Activated CD8-positive, alpha-beta memory T cell treated with anti-CD3 and anti-CD28 coated beads for 48 hours (primary cell): ENCODE results near the gene CLCA4.
"Not testable (repeated sequence)": the region's sequence is repeated elsewhere in the genome, so short reads cannot be mapped to it uniquely, and the experiment has no call there.

Experiments
- DNase-seq, 3 experiments: peaks; one replicate each; pipeline ENCODE4 v3.0.0-alpha.2; 2020; ENCODE audit warnings: low read depth in 2 of 3, low spot score in 2 of 3

CLCA4 gene

DNA sequence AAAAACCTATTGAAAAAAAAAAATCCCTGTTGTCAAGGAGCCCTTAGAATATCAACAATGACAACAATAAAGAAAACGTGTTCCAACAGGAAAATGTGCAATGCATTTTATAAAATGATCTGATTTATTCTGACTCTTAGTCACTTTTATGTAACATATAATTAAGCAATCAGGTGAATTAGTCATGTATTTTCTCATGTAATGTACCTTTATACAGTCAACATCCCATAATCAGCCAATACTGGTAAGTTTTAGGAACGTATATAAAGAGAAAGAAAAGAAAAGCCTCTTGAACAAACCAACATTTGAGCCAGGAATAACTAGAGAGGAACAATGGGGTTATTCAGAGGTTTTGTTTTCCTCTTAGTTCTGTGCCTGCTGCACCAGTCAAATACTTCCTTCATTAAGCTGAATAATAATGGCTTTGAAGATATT is at the start of gene CLCA4:
CLCA4 (plus strand) TSS at position 292 of the 435 bp plus-strand sequence; CDS start at position 334, 42 bp downstream.
- DNase-seq, result no peak

GRCh38 chr1:86498281-86498680 is 48.6 kb upstream of the CLCA4 start:
- no peak for DNase-seq

DNA sequence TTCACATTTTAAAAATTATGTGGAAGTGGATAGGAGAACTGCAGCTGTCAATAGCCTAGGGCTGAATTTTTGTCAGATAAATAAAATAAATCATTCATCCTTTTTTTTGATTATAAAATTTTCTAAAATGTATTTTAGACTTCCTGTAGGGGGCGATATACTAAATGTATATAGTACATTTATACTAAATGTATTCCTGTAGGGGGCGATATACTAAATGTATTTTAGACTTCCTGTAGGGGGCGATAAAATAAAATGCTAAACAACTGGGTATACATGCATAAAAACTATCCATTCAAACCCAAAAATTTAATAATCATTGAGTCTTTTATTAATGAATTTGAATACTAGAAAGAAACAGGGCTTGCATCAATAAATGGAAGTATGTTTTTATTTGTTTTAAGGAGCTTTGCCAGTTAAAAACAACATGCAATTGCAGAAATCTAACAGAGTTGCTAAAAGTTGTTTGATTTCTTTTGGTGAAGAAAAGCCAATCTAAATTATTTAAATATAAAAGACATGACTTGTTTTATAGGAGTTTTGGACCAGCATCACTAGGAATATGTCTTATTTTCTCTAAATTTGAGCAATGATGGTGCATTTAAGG is 46.8 kb upstream of the CLCA4 start:
- DNase-seq, result no peak

- no peak for DNase-seq
Observed at GRCh38 chr1:86500714-86501113, 46.2 kb upstream of the CLCA4 start.

- DNase-seq, result not testable (repeated sequence)
Observed at GRCh38 chr1:86502125-86502646, 44.7 kb upstream of the CLCA4 start.

DNA sequence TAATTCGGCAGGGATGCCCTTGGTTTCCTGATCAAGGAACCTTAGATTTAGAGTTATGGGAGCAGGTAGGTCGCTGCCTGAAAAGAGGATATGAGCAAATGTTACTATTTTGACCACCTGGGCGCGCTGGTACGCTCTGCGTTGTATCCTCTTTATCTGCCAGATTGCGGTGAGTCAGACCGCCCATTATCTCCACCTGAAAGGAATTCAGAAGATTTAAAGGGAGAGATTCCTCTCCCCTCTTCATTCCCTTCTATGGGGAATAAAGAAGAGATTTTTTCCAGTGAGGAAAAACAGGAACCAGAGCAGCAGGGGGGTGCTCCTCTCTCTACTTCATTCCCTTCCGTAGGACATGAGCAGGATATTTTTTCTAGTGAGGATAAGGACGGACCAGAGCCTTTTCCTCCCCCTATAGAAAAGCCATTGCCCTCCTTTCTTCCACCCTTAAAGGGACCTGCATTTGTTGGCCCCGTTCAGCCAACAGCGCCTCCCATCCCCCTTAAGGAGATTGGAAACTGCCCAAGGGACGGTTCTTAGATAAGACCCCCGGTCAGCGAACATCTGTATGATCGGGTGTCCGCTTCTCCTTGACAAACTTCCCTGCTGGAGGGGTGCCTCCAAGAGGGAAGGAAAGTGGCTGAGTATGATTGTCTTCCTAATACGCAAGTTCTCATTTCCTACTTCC is 44.0 kb upstream of the CLCA4 start:
- DNase-seq, result no peak

DNA sequence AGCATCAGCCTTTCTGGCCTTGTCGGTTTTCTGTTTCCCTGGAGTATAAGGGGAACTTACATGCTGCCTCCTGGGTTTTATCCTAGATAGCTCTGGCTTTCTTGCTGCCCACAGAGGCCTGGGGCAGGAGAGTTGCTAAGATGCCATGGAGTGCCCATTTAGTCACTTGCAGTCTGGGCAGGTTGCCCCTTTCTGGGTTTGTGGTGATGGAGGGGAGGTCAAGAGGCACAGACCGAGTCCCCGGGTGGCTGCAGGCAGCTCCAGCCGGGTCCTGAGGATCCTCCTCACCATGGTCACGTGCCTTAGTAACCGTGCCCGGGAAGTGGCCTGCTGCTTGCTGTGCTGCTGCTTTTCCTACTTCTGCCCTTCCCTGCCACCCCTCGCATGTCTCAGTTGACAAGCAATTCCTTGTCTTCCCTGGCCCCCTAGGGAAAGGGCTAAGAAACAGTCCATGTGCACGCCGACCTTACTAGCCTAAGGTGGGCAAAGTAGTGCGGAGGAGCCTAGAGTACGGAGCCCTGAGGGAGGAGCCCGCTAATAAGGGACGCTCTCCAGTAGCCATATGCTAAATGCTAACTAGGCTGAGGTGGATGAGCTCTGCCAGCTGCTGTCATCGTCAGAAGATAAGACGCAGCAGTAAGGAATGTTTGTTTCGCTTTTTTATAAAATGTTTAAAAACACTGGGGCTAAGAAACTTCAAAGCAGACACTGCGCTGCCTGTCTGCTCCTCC is 43.3 kb upstream of the CLCA4 start:
- no peak for DNase-seq

- DNase-seq, result no peak
Observed at GRCh38 chr1:86504137-86504479, 42.8 kb upstream of the CLCA4 start.

DNA sequence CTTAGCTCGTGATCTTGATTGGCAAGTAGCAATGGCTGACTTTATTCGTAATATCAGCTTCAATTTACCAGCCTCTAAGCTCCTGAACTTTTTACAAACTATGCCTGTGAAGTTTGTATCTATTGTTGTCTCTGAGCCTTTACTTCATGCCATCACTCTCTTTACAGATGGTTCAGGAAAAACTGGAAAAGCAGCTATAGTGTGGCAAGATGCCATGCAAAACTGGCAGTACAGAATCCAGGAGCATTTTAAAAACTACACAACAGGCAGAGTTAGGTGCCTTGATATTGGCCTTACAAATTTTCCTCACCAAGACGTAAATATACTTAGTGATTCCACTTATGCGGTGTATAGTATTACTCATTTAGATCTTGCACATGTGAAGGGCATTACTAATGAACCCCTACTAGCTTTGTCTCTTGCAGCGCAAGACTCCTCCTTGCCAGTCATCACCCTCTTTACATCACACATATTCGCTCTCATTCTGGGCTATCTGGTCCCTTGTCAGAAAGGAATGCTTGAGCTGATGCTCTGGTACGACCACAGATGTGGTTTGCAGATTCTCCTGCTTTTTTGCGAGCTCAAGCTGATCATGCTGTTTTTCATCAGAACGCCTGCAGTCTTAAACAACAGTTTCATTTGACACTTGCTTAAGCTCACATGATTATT is 41.8 kb upstream of the CLCA4 start:
- DNase-seq, result no peak

DNA sequence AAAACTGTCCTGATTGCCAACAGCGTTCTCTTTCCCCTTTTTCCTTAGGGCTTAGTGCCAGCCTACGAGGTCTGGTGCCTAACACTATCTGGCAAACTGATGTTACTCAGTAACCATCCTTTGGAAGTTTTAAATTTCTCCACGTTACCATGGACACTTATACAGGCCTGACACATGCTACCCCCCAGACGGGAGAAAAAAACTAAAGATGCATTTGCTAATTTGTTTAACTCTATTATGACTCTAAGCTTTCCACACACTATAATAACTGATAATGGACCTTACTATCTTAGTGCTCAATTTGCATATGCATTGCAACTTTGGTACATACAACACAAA is 41.3 kb upstream of the CLCA4 start:
- DNase-seq, result no peak

DNA sequence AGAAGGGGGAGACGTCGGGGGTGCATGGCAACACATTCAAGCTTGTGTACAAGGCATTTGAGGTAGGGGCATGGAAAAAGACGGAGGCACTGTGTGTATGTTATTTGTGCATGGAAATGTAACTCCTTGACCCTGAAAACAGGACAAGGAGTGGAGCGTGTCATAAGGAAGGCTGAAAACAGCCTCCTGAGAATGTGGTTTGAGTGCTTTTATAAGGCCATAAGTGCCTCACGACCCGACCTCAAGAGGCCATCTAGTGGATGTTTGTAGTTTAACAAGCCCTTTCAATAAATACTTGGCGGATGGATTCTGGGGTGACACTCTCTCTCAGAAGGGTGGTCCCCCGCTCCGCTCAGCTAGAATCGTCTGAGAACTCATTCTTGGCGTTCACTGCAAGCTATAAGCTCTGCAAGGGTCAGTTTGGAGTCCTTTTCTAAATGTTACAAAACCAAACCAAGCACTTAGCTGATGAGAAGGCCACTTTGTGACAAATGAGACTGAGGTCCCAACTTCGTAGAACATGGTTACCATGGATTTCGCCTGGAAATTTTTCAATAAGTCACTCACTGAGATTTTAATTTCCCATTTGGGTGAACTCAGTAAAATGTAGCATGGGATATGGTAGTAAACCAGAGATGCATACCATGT is 38.8 kb upstream of the CLCA4 start:
- no peak for DNase-seq

DNA sequence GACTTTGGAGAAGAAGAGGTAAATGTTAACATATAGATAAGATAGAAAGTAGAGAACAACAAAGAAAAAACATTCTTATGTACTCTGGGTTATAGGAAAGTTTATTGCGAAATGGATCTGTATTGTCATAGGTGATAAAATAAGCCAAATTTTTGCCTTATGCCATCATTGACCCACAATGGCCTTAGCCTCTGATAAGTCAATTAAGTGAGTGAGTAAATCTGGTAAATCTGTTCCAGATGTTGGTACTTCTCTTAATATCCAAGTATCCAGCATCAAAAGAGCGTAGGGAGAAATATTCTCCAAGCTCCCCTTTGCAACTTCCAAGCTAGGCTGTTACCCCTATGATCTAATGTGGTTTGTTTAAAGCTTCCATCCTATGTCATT is 38.3 kb upstream of the CLCA4 start:
- DNase-seq, result no peak

DNA sequence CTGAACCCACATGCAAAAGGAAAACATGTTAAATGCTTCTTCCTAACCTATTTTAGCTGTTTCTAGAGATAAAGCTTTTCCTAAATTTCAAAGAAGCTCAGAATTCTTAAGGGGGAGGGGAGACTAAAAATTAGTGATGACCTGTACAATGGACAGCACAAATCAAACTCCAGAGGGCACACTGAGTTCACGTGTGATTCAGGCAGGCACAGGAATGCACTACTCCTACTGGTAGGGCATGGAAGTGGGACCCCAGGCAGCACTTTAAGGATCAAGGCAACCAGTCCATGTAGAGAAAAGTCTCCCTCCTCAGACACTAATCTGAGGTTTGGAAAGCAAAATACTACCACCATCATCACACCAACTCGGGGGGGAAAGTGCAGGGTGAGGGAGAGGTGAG is 31.3 kb upstream of the CLCA4 start:
- DNase-seq, result no peak

GRCh38 chr1:86516335-86516734 is 30.5 kb upstream of the CLCA4 start:
- DNase-seq, result no peak

- DNase-seq, result no peak
Observed at GRCh38 chr1:86517336-86517735, 29.5 kb upstream of the CLCA4 start.

DNA sequence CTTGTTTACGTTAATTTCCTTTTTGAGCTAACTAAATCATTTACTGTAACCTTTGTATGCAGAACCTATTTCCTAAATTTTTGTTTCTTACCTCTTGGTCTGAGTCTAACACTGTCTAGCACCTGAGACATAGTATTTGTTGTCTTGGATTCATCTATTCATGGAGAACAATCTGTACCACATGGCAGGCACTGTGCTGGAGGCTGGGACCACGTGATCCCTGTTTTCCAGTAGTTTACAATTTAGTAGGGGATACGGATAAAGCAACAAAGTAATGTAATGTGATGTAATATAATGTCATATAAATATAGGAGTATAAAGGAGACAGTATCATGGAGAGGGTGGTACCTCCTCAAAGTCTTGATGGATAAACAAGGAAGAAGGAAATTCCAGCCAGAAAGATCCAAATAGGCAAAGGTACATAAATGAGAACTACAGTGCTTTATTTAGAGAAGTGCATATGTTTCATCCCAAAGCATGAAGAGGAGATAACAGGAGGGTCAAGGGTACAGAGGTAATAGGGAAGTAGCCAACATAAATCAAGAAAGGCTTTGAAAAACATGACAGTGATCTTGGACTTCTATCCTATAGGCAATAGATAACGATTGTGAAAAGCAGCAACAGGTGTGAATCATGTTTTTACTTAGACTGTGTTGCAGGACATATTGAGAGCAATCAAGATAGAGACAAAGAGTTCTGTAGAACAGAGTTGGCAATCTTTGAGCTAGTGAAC is 25.9 kb upstream of the CLCA4 start:
- DNase-seq, result no peak

DNA sequence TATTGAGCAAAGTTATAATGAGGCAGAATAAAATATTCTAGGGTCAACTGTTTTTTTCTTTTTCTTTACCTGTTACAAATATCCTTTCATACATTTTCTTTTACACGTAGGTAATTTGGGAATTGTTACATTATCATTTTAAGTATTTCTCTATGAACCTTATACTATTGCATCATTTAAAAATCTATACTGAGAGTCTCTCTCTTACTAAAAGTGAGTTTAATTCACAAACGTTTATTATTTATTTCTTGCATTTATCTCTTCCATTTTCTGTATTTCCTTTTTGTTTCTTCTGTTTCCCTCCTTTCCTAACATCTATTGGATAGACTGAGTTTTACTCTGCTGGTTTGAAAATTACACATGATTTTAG is 25.4 kb upstream of the CLCA4 start:
- no peak for DNase-seq

DNA sequence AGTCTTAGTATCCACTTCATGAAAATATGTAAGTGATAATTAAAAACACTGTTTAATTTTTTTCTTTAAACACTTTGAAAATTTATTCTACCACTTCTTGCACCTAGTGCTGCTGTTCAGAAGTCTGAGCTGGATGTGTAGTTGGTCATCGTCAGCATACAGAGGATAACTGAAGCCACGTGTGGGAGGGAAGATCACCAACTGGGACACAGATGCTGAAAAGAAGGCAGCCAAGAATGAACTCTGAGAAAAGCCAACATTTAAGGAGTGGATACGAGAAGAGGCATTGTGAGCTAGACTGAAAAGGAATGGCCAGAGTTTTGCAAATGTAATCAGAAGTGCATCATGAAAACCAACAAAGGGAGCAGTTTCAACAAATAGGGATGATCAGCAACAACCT is 24.6 kb upstream of the CLCA4 start:
- DNase-seq, result no peak

DNA sequence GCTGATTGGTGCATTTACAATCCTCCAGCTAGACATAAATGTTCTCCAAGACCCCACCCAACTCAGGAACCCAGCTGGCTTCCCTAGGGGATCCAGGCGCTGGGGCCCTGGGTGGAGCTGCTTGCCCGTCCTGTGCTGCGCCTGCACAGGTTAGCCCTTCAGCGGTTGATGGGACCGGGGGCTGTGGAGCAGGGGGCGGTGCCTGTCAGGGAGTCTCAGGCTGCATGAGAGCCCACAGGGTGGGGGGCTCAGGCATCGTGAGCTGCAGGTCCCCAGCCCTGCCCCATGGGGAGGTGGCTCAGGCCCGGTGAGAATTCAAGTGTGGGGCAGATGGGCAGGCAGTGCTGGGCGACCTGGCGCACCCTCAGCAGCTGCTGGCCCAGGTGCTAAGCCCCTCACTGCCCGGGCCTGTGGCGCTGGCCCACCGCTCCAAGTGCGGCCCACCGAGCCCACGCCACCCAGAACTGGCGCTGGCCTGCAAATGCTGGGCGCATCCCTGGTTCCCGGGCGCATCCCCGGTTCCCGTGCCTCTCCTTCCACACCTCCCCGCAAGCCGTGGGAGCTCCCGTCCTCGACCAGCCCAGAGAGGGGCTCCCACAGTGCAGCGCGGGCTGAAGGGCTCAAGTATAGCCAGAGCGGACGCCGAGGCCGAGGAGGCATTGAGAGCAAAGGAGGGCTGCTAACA is 23.1 kb upstream of the CLCA4 start:
- DNase-seq, result no peak

- no peak for DNase-seq
Observed at GRCh38 chr1:86527306-86527705, 19.6 kb upstream of the CLCA4 start.
